GM21576 (cell line): Measurements from ENCODE around the gene KATNB1.

Source experiments
- ATAC-seq: cut with Tn5 transposase; IDR thresholded peaks from one replicate; pipeline ENCODE4 v1.9.1; 2021; ENCODE audit warnings: mild to moderate bottlenecking, moderate library complexity; ENCODE audit not compliant: unreplicated experiment

Gene KATNB1

GRCh38 chr16:57803134-57803990 is 67.8 kb downstream of the KATNB1 start:
- no peak for ATAC-seq

GRCh38 chr16:57804111-57804837 is 68.7 kb downstream of the KATNB1 start:
- no peak for ATAC-seq

GRCh38 chr16:57805176-57805575 is 69.6 kb downstream of the KATNB1 start:
- ATAC-seq: no peak
